H1 (cell line): Measurements from ENCODE around the gene C15orf62.

Experiments
- ATF2 ChIP-seq: IDR thresholded peaks from 2 replicates; pipeline ENCODE4 v1.6.1; 2012; ENCODE audit warnings: low read length, inconsistent platforms
- EGR1 ChIP-seq: IDR thresholded peaks from 2 replicates; pipeline ENCODE4 v1.6.1; 2011; ENCODE audit warnings: low read depth, low read length, borderline replicate concordance
- FOSL1 ChIP-seq: IDR thresholded peaks from 2 replicates; pipeline ENCODE4 v1.6.1; 2011; ENCODE audit warnings: mild to moderate bottlenecking, low read depth, low read length, moderate library complexity; ENCODE audit not compliant: insufficient read depth
- HDAC2 ChIP-seq, 2 experiments: fragments of 300-600 bp in 1 of 2; sonication (generic) in 1 of 2; IDR thresholded peaks; 2 replicates each; pipeline ENCODE4 v1.6.1; 2011 to 2012; ENCODE audit warnings: low read depth in 2 of 2, low read length in 2 of 2, mild to moderate bottlenecking in 2 of 2, moderate library complexity in 2 of 2, borderline replicate concordance in 1 of 2, inconsistent platforms in 1 of 2
- KDM1A ChIP-seq: fragments of 200-600, 300-600 bp; sonication (generic); IDR thresholded peaks from 2 replicates; pipeline ENCODE4 v1.7.1; 2016; ENCODE audit warnings: mild to moderate bottlenecking, low read length, borderline replicate concordance
- KDM5A ChIP-seq: fragments of 200-600 bp; IDR thresholded peaks from 2 replicates; pipeline ENCODE4 v1.7.1; 2012; ENCODE audit warnings: mild to moderate bottlenecking, low read length, inconsistent platforms, mixed read lengths
- POLR2A ChIP-seq, 2 experiments: IDR thresholded peaks; 1 replicate in 1 of 2; 2 replicates in 1 of 2; pipeline ENCODE4 v1.6.1; 2011; ENCODE audit warnings: low read depth in 2 of 2, low read length in 2 of 2, mild to moderate bottlenecking in 2 of 2; ENCODE audit errors: control extremely low read depth in 1 of 2
- POLR2AphosphoS5 ChIP-seq: IDR thresholded peaks from 2 replicates; pipeline ENCODE4 v1.6.1; 2011; ENCODE audit warnings: low read depth, low read length
- SRF ChIP-seq: IDR thresholded peaks from 2 replicates; pipeline ENCODE4 v1.6.1; 2011; ENCODE audit warnings: mild to moderate bottlenecking, low read depth, low read length, moderate library complexity
- TCF12 ChIP-seq: IDR thresholded peaks from 2 replicates; pipeline ENCODE4 v1.6.1; 2011; ENCODE audit warnings: low read depth, mild to moderate bottlenecking, low read length
- TEAD4 ChIP-seq: IDR thresholded peaks from 2 replicates; pipeline ENCODE4 v1.6.1; 2012; ENCODE audit warnings: low read depth, low read length, inconsistent platforms, mixed read lengths
- USF2 ChIP-seq: IDR thresholded peaks from 2 replicates; pipeline ENCODE4 v1.6.1; 2011; ENCODE audit warnings: low read length, improper control_type of control experiment
- TF ChIP-seq, protein P1 (sequence below), 3 experiments: IDR thresholded peaks; 1 replicate in 2 of 3; 2 replicates in 1 of 3; pipeline versions ENCODE4 v1.5.1 to v1.6.1; 2011; ENCODE audit warnings: low read length in 3 of 3, mild to moderate bottlenecking in 3 of 3, inconsistent platforms in 2 of 3, low read depth in 1 of 3, moderate library complexity in 1 of 3; ENCODE audit not compliant: insufficient read depth in 1 of 3; ENCODE audit errors: control extremely low read depth in 1 of 3

DNA sequence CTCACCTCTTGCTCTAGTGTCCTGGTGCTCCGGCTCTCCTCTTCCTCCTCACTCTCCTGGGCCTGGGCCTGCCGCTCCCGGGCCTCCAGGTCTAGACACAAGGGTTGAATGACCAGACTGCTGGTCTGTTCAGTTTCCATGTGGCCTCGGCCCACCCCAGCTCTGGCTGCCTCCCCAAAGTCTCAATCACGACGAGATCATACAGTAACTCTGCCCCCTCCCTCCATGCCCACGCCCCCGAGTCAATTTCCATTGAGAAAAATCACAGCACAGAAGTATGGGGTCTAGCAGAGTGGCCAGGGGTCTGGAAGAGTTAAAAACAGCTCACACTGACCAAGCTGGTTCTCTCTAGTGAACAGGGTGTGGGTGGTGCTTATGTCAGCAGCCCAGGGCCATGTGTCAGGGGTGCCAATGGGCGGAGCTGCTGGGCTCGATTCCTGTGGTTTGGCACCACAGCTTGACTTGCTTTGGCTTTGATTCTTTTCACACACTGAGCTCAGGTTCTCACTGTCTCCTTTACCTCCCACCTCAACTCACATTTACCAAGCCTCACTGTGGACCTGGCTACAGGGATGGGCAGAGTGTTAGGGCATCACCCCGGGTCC, 6.9 kb downstream of the C15orf62 start:
- TF ChIP-seq, protein P1, sequence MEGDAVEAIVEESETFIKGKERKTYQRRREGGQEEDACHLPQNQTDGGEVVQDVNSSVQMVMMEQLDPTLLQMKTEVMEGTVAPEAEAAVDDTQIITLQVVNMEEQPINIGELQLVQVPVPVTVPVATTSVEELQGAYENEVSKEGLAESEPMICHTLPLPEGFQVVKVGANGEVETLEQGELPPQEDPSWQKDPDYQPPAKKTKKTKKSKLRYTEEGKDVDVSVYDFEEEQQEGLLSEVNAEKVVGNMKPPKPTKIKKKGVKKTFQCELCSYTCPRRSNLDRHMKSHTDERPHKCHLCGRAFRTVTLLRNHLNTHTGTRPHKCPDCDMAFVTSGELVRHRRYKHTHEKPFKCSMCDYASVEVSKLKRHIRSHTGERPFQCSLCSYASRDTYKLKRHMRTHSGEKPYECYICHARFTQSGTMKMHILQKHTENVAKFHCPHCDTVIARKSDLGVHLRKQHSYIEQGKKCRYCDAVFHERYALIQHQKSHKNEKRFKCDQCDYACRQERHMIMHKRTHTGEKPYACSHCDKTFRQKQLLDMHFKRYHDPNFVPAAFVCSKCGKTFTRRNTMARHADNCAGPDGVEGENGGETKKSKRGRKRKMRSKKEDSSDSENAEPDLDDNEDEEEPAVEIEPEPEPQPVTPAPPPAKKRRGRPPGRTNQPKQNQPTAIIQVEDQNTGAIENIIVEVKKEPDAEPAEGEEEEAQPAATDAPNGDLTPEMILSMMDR (IDR thresholded peaks at IDR 0.05; ENCODE audit: control extremely low read depth in 1 of 3, insufficient read depth in 1 of 3, low read depth in 1 of 3, low read length in 3 of 3) = no peak
- TF ChIP-seq POLR2A (IDR thresholded peaks at IDR 0.05; ENCODE audit: control extremely low read depth in 1 of 2, low read depth in 2 of 2, low read length in 2 of 2) (no peak), ATF2 (no peak), KDM1A (no peak), TCF12 (no peak), USF2 (no peak), SRF (no peak), TEAD4 (no peak), EGR1 (no peak), HDAC2 (IDR thresholded peaks at IDR 0.05; ENCODE audit: borderline replicate concordance in 1 of 2, low read depth in 2 of 2, low read length in 2 of 2) (no peak), KDM5A (no peak), FOSL1 (no peak), POLR2AphosphoS5 (no peak)
